Fibroblast of the aortic adventitia (primary cell): ENCODE measurements around the gene CCDC137. TPM values are rescaled to one million over a fixed set of nuclear protein-coding genes. Genes with fewer than 3 reads are reported as not detected.

Source experiments
- DNase-seq: peaks from one replicate; pipeline ENCODE4 v3.0.0-alpha.2; 2010; ENCODE audit warnings: low read depth
- H3K4me3 ChIP-seq: 2 replicates; pipeline ENCODE4 v1.5.1; 2011; ENCODE audit warnings: low read depth, mild to moderate bottlenecking, control low read depth, low read length, moderate library complexity
- CTCF ChIP-seq: IDR thresholded peaks from 2 replicates; pipeline ENCODE4 v1.5.1; 2011; ENCODE audit warnings: mild to moderate bottlenecking, low read length, control low read depth, inconsistent platforms; ENCODE audit not compliant: insufficient read depth
- total RNA-seq: library from RNA; depleted of rRNA; stranded (reverse); fragments of >200 nt; gene quantifications from 2 replicates; pipeline ENCODE4 v1.2.3, GENCODE V29; 2012; ENCODE audit warnings: low replicate concordance

CCDC137 gene
- total RNA-seq, 1 donor, result 7.0 TPM

- no peak for DNase-seq
- TF ChIP-seq CTCF, result no peak
- peak overlapping the region; percentile 72 for H3K4me3 ChIP-seq
Observed at GRCh38 chr17:81712468-81713003, 46.0 kb downstream of the CCDC137 start.

GRCh38 chr17:81713004-81713555 lies 46.5 kb downstream of the CCDC137 start:
- peak overlapping the region; percentile 72 for H3K4me3 ChIP-seq
- no peak for TF ChIP-seq CTCF
- DNase-seq, result no peak

DNA sequence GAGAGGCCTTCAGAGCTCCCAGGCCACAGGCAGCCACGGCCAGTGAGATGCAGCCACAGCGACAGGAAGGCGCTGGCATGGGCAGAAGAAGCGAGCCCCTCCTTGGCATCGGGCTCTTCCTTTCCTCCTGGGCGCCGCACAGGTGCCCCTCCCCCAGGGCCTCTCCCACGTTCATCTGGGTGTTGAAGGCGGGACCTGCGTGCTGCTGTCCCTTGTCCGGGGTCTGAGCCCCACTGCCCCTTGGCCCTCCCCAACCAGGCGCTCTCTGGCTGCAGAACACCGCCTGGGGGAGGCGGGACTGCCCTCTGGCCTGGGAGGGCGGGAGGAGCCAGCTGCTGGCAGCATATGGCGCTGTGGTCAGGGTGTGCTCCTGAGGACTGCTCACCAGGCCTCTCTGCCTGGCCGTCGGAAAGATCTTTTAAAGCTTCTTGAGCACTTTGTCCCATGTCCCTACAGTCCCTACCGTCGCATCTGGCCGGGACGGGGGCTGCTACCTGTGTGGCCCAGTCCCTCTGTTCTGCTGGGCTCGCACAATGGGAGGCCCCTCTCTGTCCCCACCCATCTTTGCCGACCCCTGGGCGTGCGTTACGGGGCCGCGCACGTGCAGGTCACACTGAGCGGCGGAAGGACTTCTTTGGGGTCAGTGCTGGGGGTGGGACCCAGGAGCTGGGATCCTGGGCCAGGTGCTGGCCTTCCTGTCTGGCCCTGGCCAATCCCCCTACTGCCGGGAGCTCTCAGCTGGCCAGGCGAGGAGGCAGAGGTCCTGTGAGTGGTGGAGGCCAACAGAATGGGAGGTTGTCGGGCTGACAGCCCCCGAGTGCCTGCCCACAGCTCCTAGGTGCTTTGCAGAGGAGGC lies 47.2 kb downstream of the CCDC137 start:
- peak overlapping the region; percentile 9 for H3K4me3 ChIP-seq
- TF ChIP-seq CTCF, result no peak
- no peak for DNase-seq

GRCh38 chr17:81714412-81715106 lies 48.0 kb downstream of the CCDC137 start:
- TF ChIP-seq CTCF, result no peak
- H3K4me3 ChIP-seq, result no peak overlapping the region

GRCh38 chr17:81715107-81715871 lies 48.8 kb downstream of the CCDC137 start:
- no peak overlapping the region for H3K4me3 ChIP-seq
- no peak for TF ChIP-seq CTCF
- no peak for DNase-seq

More at GRCh38 chr17:81714412-81715106, 48.0 kb downstream of the CCDC137 start:
- DNase-seq, result no peak

- no peak overlapping the region for H3K4me3 ChIP-seq
- DNase-seq, result no peak
- no peak for TF ChIP-seq CTCF
Observed at GRCh38 chr17:81715872-81716673, 49.5 kb downstream of the CCDC137 start.
